ENCODE measurements around the gene KIAA0319L.

The KIAA0319L gene

GRCh38 chr1:35564037-35564883 is 7.1 kb upstream of the KIAA0319L start:
- peak; percentile 63 to 67 for DNase-seq (ENCODE audit: low read depth in 1 of 2, low spot score in 1 of 2)

- DNase-seq (ENCODE audit: low read depth in 1 of 2, low spot score in 1 of 2) = no peak
Observed at GRCh38 chr1:35563166-35563565, 6.0 kb upstream of the KIAA0319L start.

- DNase-seq (ENCODE audit: low read depth in 1 of 2, low spot score in 1 of 2) = no peak
Observed at GRCh38 chr1:35561972-35562680, 4.9 kb upstream of the KIAA0319L start.

GRCh38 chr1:35561297-35561971 is 4.2 kb upstream of the KIAA0319L start:
- no peak for DNase-seq (ENCODE audit: low read depth in 1 of 2, low spot score in 1 of 2)

GRCh38 chr1:35560256-35561225 is 3.3 kb upstream of the KIAA0319L start:
- no peak for DNase-seq (ENCODE audit: low read depth in 1 of 2, low spot score in 1 of 2)

GRCh38 chr1:35559317-35559944 is 2.2 kb upstream of the KIAA0319L start:
- DNase-seq (ENCODE audit: low read depth in 1 of 2, low spot score in 1 of 2) = no peak

GRCh38 chr1:35558374-35559316 is 1.4 kb upstream of the KIAA0319L start:
- DNase-seq (ENCODE audit: low read depth in 1 of 2, low spot score in 1 of 2) = no peak

- DNase-seq (ENCODE audit: low read depth in 1 of 2, low spot score in 1 of 2) = peak; percentile 89 to 95
Observed at GRCh38 chr1:35557611-35558373, 589 bp upstream of the KIAA0319L start, which contains the start of gene NCDN. Gene NCDN (plus strand): TSS chr1:35557799. CDS start chr1:35558191, 392 bp downstream.

- no peak for DNase-seq (ENCODE audit: low read depth in 1 of 2, low spot score in 1 of 2)
Observed at GRCh38 chr1:35556484-35557117, 602 bp downstream of the KIAA0319L start.

- DNase-seq (ENCODE audit: low read depth in 1 of 2, low spot score in 1 of 2) = no peak
Observed at GRCh38 chr1:35555601-35556477, 1.4 kb downstream of the KIAA0319L start.

GRCh38 chr1:35555212-35555584 is 2.0 kb downstream of the KIAA0319L start:
- no peak for DNase-seq (ENCODE audit: low read depth in 1 of 2, low spot score in 1 of 2)

- DNase-seq (ENCODE audit: low read depth in 1 of 2, low spot score in 1 of 2) = no peak
Observed at GRCh38 chr1:35554266-35555211, 2.7 kb downstream of the KIAA0319L start.

GRCh38 chr1:35553851-35554250 is 3.4 kb downstream of the KIAA0319L start:
- DNase-seq (ENCODE audit: low read depth in 1 of 2, low spot score in 1 of 2) = no peak

GRCh38 chr1:35546614-35547013 is 10.6 kb downstream of the KIAA0319L start:
- DNase-seq (ENCODE audit: low read depth in 1 of 2, low spot score in 1 of 2) = no peak

- DNase-seq (ENCODE audit: low read depth in 1 of 2, low spot score in 1 of 2) = no peak
Observed at GRCh38 chr1:35544976-35545375, 12.2 kb downstream of the KIAA0319L start.

- DNase-seq (ENCODE audit: low read depth in 1 of 2, low spot score in 1 of 2) = no peak
Observed at GRCh38 chr1:35539824-35540261, 17.4 kb downstream of the KIAA0319L start.
